ENCODE measurements around the gene CLP1. TPM values are rescaled to one million over a fixed set of nuclear protein-coding genes. Genes with fewer than 3 reads are reported as not detected.

CLP1 gene
- total RNA-seq, 1 experiment from 2014 or later, result 23.4 TPM

- H3K27ac ChIP-seq, result no peak overlapping the region
- no peaks in the 10 kb centered on the region for H4K20me1 ChIP-seq (ENCODE audit: insufficient read depth)
- no TSS peak for BruUV-seq (replicated peaks)
- no peaks in the 10 kb centered on the region for H3K36me3 ChIP-seq (ENCODE audit: low read depth)
- 0 out of 2 replicates have a peak, but pooled peaks cover 20% of the 10 kb centered on the region for H3K27me3 ChIP-seq (ENCODE audit: insufficient read depth, low read depth)
- CTCF ChIA-PET, result interaction anchor here (0.7 kb wide), 1 partner anchor 21 kb away, joined by 3 read pairs; no protein-coding TSS in a partner anchor
- no peaks in the 10 kb centered on the region; the same call in 1 of the 2 replicates for H3K9me3 ChIP-seq (ENCODE audit: insufficient read depth, low read depth)
- TF ChIP-seq CTCF (conservative IDR thresholded peaks at IDR 0.05) (no peak), EZH2 (IDR thresholded peaks at IDR 0.05; ENCODE audit: low read depth) (no peak)
- H3K4me1 ChIP-seq (replicated peaks; ENCODE audit: insufficient read depth), result no peaks in the 10 kb centered on the region
- DNase-seq, result no peak
- no peaks in the 10 kb centered on the region for H3K79me2 ChIP-seq (ENCODE audit: low read depth)
- H2AFZ ChIP-seq, result no peak overlapping the region
- intact Hi-C loops (cut with micrococcal nuclease; ENCODE audit: unreplicated experiment), result no loop called here
- no peak overlapping the region for H3K4me2 ChIP-seq
- no peaks in the 10 kb centered on the region for H3F3A ChIP-seq (ENCODE audit: insufficient read depth, low read depth)
- POLR2A ChIA-PET (ENCODE audit: unreplicated experiment), result no interaction called here
- no peaks in the 10 kb centered on the region for H3K9me2 ChIP-seq (ENCODE audit: insufficient read depth)
- H3K4me3 ChIP-seq, result no peak overlapping the region
Observed at GRCh38 chr11:57619331-57619730, 38.2 kb upstream of the CLP1 start.

- Histone ChIP-seq H4K20me1 (ENCODE audit: insufficient read depth) (no peaks in the 10 kb centered on the region), H2AFZ (no peak overlapping the region), H3K9me3 (ENCODE audit: insufficient read depth, low read depth) (no peaks in the 10 kb centered on the region; the same call in 1 of the 2 replicates), H3K79me2 (ENCODE audit: low read depth) (no peaks in the 10 kb centered on the region), H3K27me3 (ENCODE audit: insufficient read depth, low read depth) (0 out of 2 replicates have a peak, but pooled peaks cover 11% of the 10 kb centered on the region), H3K4me3 (no peak overlapping the region), H3K36me3 (ENCODE audit: low read depth) (no peaks in the 10 kb centered on the region), H3K27ac (no peak overlapping the region), H3K4me1 (replicated peaks; ENCODE audit: insufficient read depth) (no peaks in the 10 kb centered on the region), H3K4me2 (no peak overlapping the region), H3F3A (ENCODE audit: insufficient read depth, low read depth) (no peaks in the 10 kb centered on the region), H3K9me2 (ENCODE audit: insufficient read depth) (no peaks in the 10 kb centered on the region)
- ChIA-PET CTCF (no interaction called here), POLR2A (ENCODE audit: unreplicated experiment) (no interaction called here)
- no TSS peak for BruUV-seq (replicated peaks)
- TF ChIP-seq EZH2 (IDR thresholded peaks at IDR 0.05; ENCODE audit: low read depth), result no peak
- intact Hi-C loops (cut with micrococcal nuclease; ENCODE audit: unreplicated experiment), result no loop called here
- no peak for DNase-seq
Observed at GRCh38 chr11:57620467-57620866, 37.1 kb upstream of the CLP1 start.

- Histone ChIP-seq H3K27ac (no peak overlapping the region), H2AFZ (no peak overlapping the region), H3K79me2 (ENCODE audit: low read depth) (no peaks in the 10 kb centered on the region), H3K27me3 (ENCODE audit: insufficient read depth, low read depth) (0 out of 2 replicates have a peak, but pooled peaks cover 3% of the 10 kb centered on the region), H3K4me2 (no peak overlapping the region), H3K36me3 (ENCODE audit: low read depth) (no peaks in the 10 kb centered on the region), H3F3A (ENCODE audit: insufficient read depth, low read depth) (no peaks in the 10 kb centered on the region), H3K9me2 (ENCODE audit: insufficient read depth) (no peaks in the 10 kb centered on the region), H3K9me3 (ENCODE audit: insufficient read depth, low read depth) (no peaks in the 10 kb centered on the region; the same call in 1 of the 2 replicates), H3K4me1 (replicated peaks; ENCODE audit: insufficient read depth) (no peaks in the 10 kb centered on the region), H3K4me3 (no peak overlapping the region), H4K20me1 (ENCODE audit: insufficient read depth) (no peaks in the 10 kb centered on the region)
- ChIA-PET POLR2A (ENCODE audit: unreplicated experiment) (no interaction called here), CTCF (interaction anchor here (0.7 kb wide), 1 partner anchor 17 kb away, joined by 8 read pairs; no protein-coding TSS in a partner anchor)
- BruUV-seq (replicated peaks), result no TSS peak
- TF ChIP-seq CTCF (conservative IDR thresholded peaks at IDR 0.05), result no peak
- no peak for TF ChIP-seq EZH2 (IDR thresholded peaks at IDR 0.05; ENCODE audit: low read depth)
- intact Hi-C loops (cut with micrococcal nuclease; ENCODE audit: unreplicated experiment), result no loop called here
- DNase-seq, result no peak
Observed at GRCh38 chr11:57622263-57622662, 35.3 kb upstream of the CLP1 start.

GRCh38 chr11:57624864-57625263 lies 32.7 kb upstream of the CLP1 start:
- Histone ChIP-seq H3F3A (ENCODE audit: insufficient read depth, low read depth) (no peaks in the 10 kb centered on the region), H2AFZ (no peak overlapping the region), H3K4me2 (no peak overlapping the region), H3K9me3 (ENCODE audit: insufficient read depth, low read depth) (no peaks in the 10 kb centered on the region; the same call in 1 of the 2 replicates), H3K79me2 (ENCODE audit: low read depth) (no peaks in the 10 kb centered on the region), H3K27me3 (ENCODE audit: insufficient read depth, low read depth) (0 out of 2 replicates have a peak, but pooled peaks cover 3% of the 10 kb centered on the region), H3K36me3 (ENCODE audit: low read depth) (no peaks in the 10 kb centered on the region), H3K4me1 (replicated peaks; ENCODE audit: insufficient read depth) (no peaks in the 10 kb centered on the region), H3K27ac (no peak overlapping the region), H4K20me1 (ENCODE audit: insufficient read depth) (no peaks in the 10 kb centered on the region), H3K9me2 (ENCODE audit: insufficient read depth) (no peaks in the 10 kb centered on the region), H3K4me3 (no peak overlapping the region)
- ChIA-PET POLR2A (ENCODE audit: unreplicated experiment) (no interaction called here), CTCF (no interaction called here)
- no peak for DNase-seq
- TF ChIP-seq CTCF (conservative IDR thresholded peaks at IDR 0.05), result no peak
- TF ChIP-seq EZH2 (IDR thresholded peaks at IDR 0.05; ENCODE audit: low read depth), result no peak
- BruUV-seq (replicated peaks), result no TSS peak
- intact Hi-C loops (cut with micrococcal nuclease; ENCODE audit: unreplicated experiment), result no loop called here
